Frontal cortex (tissue), 4 donors: ENCODE results near the gene LMNB1. TPM values are rescaled to one million over a fixed set of nuclear protein-coding genes. Genes with fewer than 3 reads are reported as not detected.
"Not testable (repeated sequence)": the region's sequence is repeated elsewhere in the genome, so short reads cannot be mapped to it uniquely, and the experiment has no call there.

Experiments used
- DNase-seq, 2 donors: peaks; one replicate each; pipeline ENCODE4 v3.0.0; 2012; ENCODE audit warnings: low spot score in 2 of 2
- FAIRE-seq: peaks from 2 replicates; lab custom pipeline; 2012; peaks lifted over from hg19 to GRCh38; lab: Jason Lieb, UNC
- total RNA-seq: library from RNA; depleted of rRNA; stranded (reverse); fragments of >200 nt; gene quantifications from one replicate; pipeline ENCODE4 v1.2.3, GENCODE V29; 2014
- donor health status: control.
- donor health status: control.
- donor health status: control.

The LMNB1 gene
- total RNA-seq, 1 donor from 2014 or later: 84.4 TPM

GRCh38 chr5:126814721-126815404 is 37.9 kb downstream of the LMNB1 start:
- DNase-seq (no peak), FAIRE-seq (no peak)

- FAIRE-seq: no peak
- no peak for DNase-seq
Observed at GRCh38 chr5:126816649-126817048, 39.7 kb downstream of the LMNB1 start.

GRCh38 chr5:126818736-126819135 is 41.8 kb downstream of the LMNB1 start:
- FAIRE-seq (no peak), DNase-seq (no peak)

- no peak for FAIRE-seq
- no peak for DNase-seq
Observed at GRCh38 chr5:126819253-126819652, 42.3 kb downstream of the LMNB1 start.

- FAIRE-seq: no peak
- no peak for DNase-seq
Observed at GRCh38 chr5:126826619-126827215, 49.8 kb downstream of the LMNB1 start.

- no peak for DNase-seq
- FAIRE-seq: no peak
Observed at GRCh38 chr5:126829098-126829497, 52.2 kb downstream of the LMNB1 start.

GRCh38 chr5:126830061-126830460 is 53.1 kb downstream of the LMNB1 start:
- FAIRE-seq: no peak
- DNase-seq: no peak

- FAIRE-seq: no peak
- DNase-seq: no peak
Observed at GRCh38 chr5:126831156-126831555, 54.2 kb downstream of the LMNB1 start.

- DNase-seq: no peak
- no peak for FAIRE-seq
Observed at GRCh38 chr5:126836778-126837177, 59.8 kb downstream of the LMNB1 start.

GRCh38 chr5:126837242-126837641 is 60.3 kb downstream of the LMNB1 start:
- DNase-seq (no peak), FAIRE-seq (no peak)

GRCh38 chr5:126837906-126838539 is 61.1 kb downstream of the LMNB1 start:
- FAIRE-seq (no peak), DNase-seq (no peak)

- not testable (repeated sequence) for DNase-seq, FAIRE-seq
Observed at GRCh38 chr5:126839407-126839806, 62.5 kb downstream of the LMNB1 start.

GRCh38 chr5:126843375-126843774 is 66.4 kb downstream of the LMNB1 start:
- FAIRE-seq, DNase-seq: not testable (repeated sequence)

- FAIRE-seq, DNase-seq: not testable (repeated sequence)
Observed at GRCh38 chr5:126845470-126846070, 68.6 kb downstream of the LMNB1 start.

- no peak for DNase-seq
Observed at GRCh38 chr5:126846344-126846743, 69.4 kb downstream of the LMNB1 start.

GRCh38 chr5:126846744-126847455 is 70.0 kb downstream of the LMNB1 start:
- DNase-seq (no peak), FAIRE-seq (no peak)

More at GRCh38 chr5:126846344-126846743, 69.4 kb downstream of the LMNB1 start:
- no peak for FAIRE-seq

- no peak for DNase-seq
- no peak for FAIRE-seq
Observed at GRCh38 chr5:126847456-126847820, 70.5 kb downstream of the LMNB1 start.

- DNase-seq: no peak
- no peak for FAIRE-seq
Observed at GRCh38 chr5:126847826-126848251, 70.9 kb downstream of the LMNB1 start.

GRCh38 chr5:126848253-126848652 is 71.3 kb downstream of the LMNB1 start:
- DNase-seq: no peak
- FAIRE-seq: no peak

GRCh38 chr5:126849101-126849678 is 72.3 kb downstream of the LMNB1 start:
- DNase-seq (no peak), FAIRE-seq (no peak)
